GM23248 (cell line): ENCODE results near the gene ZMAT5. TPM values are rescaled to one million over a fixed set of nuclear protein-coding genes. Genes with fewer than 3 reads are reported as not detected.

ENCODE experiments used
- DNase-seq: peaks from one replicate; pipeline ENCODE4 v3.0.0-alpha.2; 2015
- H2AFZ ChIP-seq: fragments of 200-600 bp; sonication (generic); 2 replicates; pipeline ENCODE4 v1.6.1; 2016; ENCODE audit warnings: antibody characterized with exemption
- H3F3A ChIP-seq: fragments of 200-600 bp; sonication (generic); 2 replicates; pipeline ENCODE4 v1.6.1; 2016; ENCODE audit warnings: mild to moderate bottlenecking, antibody characterized with exemption, mixed run types; ENCODE audit not compliant: insufficient read depth
- H3K27ac ChIP-seq: fragments of 200-600 bp; sonication (generic); 2 replicates; pipeline ENCODE4 v1.5.1; 2016; ENCODE audit warnings: mild to moderate bottlenecking
- H3K27me3 ChIP-seq: fragments of 200-600 bp; sonication (generic); replicated peaks from 2 replicates; pipeline ENCODE4 v1.6.1; 2016; ENCODE audit warnings: mild to moderate bottlenecking; ENCODE audit not compliant: insufficient read depth
- H3K36me3 ChIP-seq: fragments of 200-600 bp; sonication (generic); 2 replicates; pipeline ENCODE4 v1.6.1; 2016; ENCODE audit warnings: low read depth, mild to moderate bottlenecking
- H3K4me1 ChIP-seq: fragments of 200-600 bp; sonication (generic); 2 replicates; pipeline ENCODE4 v1.6.1; 2016; ENCODE audit warnings: mild to moderate bottlenecking; ENCODE audit not compliant: insufficient read depth
- H3K4me2 ChIP-seq: fragments of 200-600 bp; sonication (generic); one replicate; pipeline ENCODE4 v1.6.1; 2016; ENCODE audit warnings: mild to moderate bottlenecking; ENCODE audit not compliant: unreplicated experiment
- H3K4me3 ChIP-seq: fragments of 200-600 bp; sonication (generic); 2 replicates; pipeline ENCODE4 v1.5.1; 2016; ENCODE audit warnings: mild to moderate bottlenecking
- H3K79me2 ChIP-seq: fragments of 200-600 bp; sonication (generic); 2 replicates; pipeline ENCODE4 v1.6.1; 2016; ENCODE audit warnings: mild to moderate bottlenecking; ENCODE audit not compliant: insufficient read depth
- H3K9ac ChIP-seq: fragments of 200-600 bp; sonication (generic); 2 replicates; pipeline ENCODE4 v1.6.1; 2016; ENCODE audit warnings: mild to moderate bottlenecking
- H3K9me2 ChIP-seq: fragments of 200-600 bp; sonication (generic); 2 replicates; pipeline ENCODE4 v1.6.1; 2016; ENCODE audit warnings: mixed run types, mild to moderate bottlenecking, moderate library complexity; ENCODE audit not compliant: insufficient read depth
- H3K9me3 ChIP-seq: fragments of 200-600 bp; sonication (generic); one replicate; pipeline ENCODE4 v1.6.1; 2017; ENCODE audit warnings: low read depth
- H4K20me1 ChIP-seq: fragments of 200-600 bp; sonication (generic); 2 replicates; pipeline ENCODE4 v1.6.0; 2016; ENCODE audit not compliant: insufficient read depth
- EZH2 ChIP-seq: fragments of 200-600 bp; sonication (generic); IDR thresholded peaks from 2 replicates; pipeline ENCODE4 v1.6.1; 2018; ENCODE audit warnings: antibody characterized with exemption, mild to moderate bottlenecking; ENCODE audit not compliant: insufficient read depth, poor library complexity, severe bottlenecking
- EZH2phosphoT487 ChIP-seq: fragments of 200-600 bp; sonication (generic); IDR thresholded peaks from 2 replicates; pipeline ENCODE4 v1.6.1; 2018; ENCODE audit warnings: antibody characterized with exemption, moderate library complexity, mild to moderate bottlenecking, low read depth; ENCODE audit not compliant: insufficient read depth
- WGBS, 2 experiments: methylation state at CpG; one replicate each; pipeline ENCODE4 v1.1.6; 2015 to 2017; ENCODE audit warnings: low lambda C conversion rate in 2 of 2, low coverage in 1 of 2; ENCODE audit errors: missing lambda C conversion rate in 2 of 2; 5-methylcytosine and 5-hydroxymethylcytosine counted together
- in situ Hi-C: fragments of 300-500 bp; cut with MboI; formaldehyde crosslinking; loops from 2 replicates; pipeline ENCODE4 v1.15.0; 2020
- polyA plus RNA-seq: library from polyadenylated mRNA; unstranded; fragments of >200 nt; fragmentation: Nextera tagmentation; extraction: Ambion mirVana; gene quantifications from 2 replicates; pipeline ENCODE4 v1.2.1, GENCODE V29; 2016
- total RNA-seq: library from RNA; depleted of rRNA; stranded (reverse); fragments of >200 nt; shearing (Covaris generic); gene quantifications from 2 replicates; pipeline ENCODE4 v1.2.3, GENCODE V29; 2014

ZMAT5 gene
- total and polyA plus RNA-seq, 2 experiments from 2014 or later, result 11.3 to 35.8 TPM

- no peaks in the 10 kb centered on the region for H4K20me1 ChIP-seq
- no peaks in the 10 kb centered on the region for H3K36me3 ChIP-seq
- no peaks in the 10 kb centered on the region for H3F3A ChIP-seq
- H3K9ac ChIP-seq, result no peak overlapping the region
- H3K27me3 ChIP-seq, result peaks cover 25% of the 10 kb centered on the region
- no peak overlapping the region for H3K27ac ChIP-seq
- TF ChIP-seq EZH2phosphoT487 (0 out of 2 replicates have a peak, but pooled peaks have one; percentile 36), EZH2 (peak; percentile 92)
- H3K79me2 ChIP-seq, result no peaks in the 10 kb centered on the region
- H3K4me2 ChIP-seq, result no peak overlapping the region
- no peak overlapping the region for H3K4me3 ChIP-seq
- in situ Hi-C loops, result no loop called here
- no peaks in the 10 kb centered on the region for H3K9me3 ChIP-seq
- no peak overlapping the region for H2AFZ ChIP-seq
- H3K9me2 ChIP-seq, result no peaks in the 10 kb centered on the region
- DNase-seq, result no peak
- no peaks in the 10 kb centered on the region for H3K4me1 ChIP-seq
- WGBS, 2 experiments, result 6 to 9% methylated on average over 19 to 52 of the region's 53 CpGs
Observed at GRCh38 chr22:29720811-29721323, 45.9 kb downstream of the ZMAT5 start.

DNA sequence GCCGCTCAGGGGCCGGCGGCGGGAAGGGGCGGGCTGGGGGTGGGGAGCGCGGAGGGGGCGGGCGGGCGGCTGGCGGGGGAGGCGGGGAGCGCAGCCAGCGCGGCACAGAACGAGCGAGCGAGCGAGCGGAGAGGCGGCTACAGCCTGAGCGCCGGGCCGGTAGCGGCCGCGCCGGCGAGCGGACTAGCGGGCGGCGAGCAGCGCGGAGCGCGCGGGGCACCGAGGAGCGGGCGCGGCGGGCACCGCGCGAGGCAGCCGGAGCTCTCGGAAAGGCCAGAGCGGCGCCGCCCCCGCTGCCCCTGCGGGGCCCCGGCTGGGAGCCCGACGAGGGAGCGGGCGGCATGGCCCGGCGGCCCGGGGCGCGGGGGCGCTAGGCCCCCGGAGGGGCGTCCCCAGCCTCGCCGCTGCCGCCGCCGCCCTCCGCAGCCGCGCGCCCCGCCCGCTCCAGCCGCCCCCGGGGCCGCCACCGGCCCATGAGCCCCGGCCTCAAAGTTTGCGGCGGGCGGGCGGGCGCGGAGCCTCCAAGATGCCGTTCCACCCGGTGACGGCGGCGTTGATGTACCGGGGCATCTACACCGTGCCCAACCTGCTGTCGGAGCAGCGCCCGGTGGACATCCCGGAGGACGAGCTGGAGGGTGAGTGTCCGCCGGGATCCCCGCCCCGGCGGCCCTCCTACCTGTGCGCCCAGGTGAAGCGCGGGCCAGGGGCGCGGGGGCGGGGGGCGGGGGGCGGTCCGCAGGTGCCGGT, 46.7 kb downstream of the ZMAT5 start, which contains the start of gene CABP7:
TSS of gene CABP7 (plus strand) at position 105 of the 747 bp plus-strand sequence. CDS start at position 527, 422 bp downstream.
- Histone ChIP-seq H3K27me3 (peaks cover 25% of the 10 kb centered on the region), H2AFZ (no peak within 1 kb of the TSS), H3K4me3 (no peak within 1 kb of the TSS), H3K79me2 (no peaks in the 10 kb centered on the region), H3K9ac (no peak within 1 kb of the TSS), H3K36me3 (no peaks in the 10 kb centered on the region), H3F3A (no peaks in the 10 kb centered on the region), H3K9me2 (no peaks in the 10 kb centered on the region), H4K20me1 (no peaks in the 10 kb centered on the region), H3K27ac (no peak within 1 kb of the TSS), H3K9me3 (no peaks in the 10 kb centered on the region), H3K4me1 (no peaks in the 10 kb centered on the region), H3K4me2 (no peak within 1 kb of the TSS)
- in situ Hi-C loops, result no loop called here
- WGBS, 2 experiments, result 2 to 4% methylated on average over 16 to 73 of the region's 115 CpGs
- TF ChIP-seq EZH2phosphoT487 (no peak), EZH2 (no peak)
- DNase-seq, result peak; percentile 33

- WGBS, 2 experiments, result 36 to 43% methylated on average over 19 to 24 of the region's 24 CpGs
- in situ Hi-C loops, result no loop called here
- no peaks in the 10 kb centered on the region for H3K9me2 ChIP-seq
Observed at GRCh38 chr22:29718949-29719898, 47.6 kb downstream of the ZMAT5 start.

GRCh38 chr22:29717789-29718188, 49.0 kb downstream of the ZMAT5 start:
- no peak overlapping the region for H3K4me2 ChIP-seq
- no peak for DNase-seq
- WGBS, 2 experiments, result 79 to 85% methylated on average over 11 of the region's 11 CpGs
- no peaks in the 10 kb centered on the region for H4K20me1 ChIP-seq
- TF ChIP-seq EZH2phosphoT487 (no peak), EZH2 (no peak)
- H3F3A ChIP-seq, result no peaks in the 10 kb centered on the region
- H3K27ac ChIP-seq, result no peak overlapping the region
- H3K79me2 ChIP-seq, result no peaks in the 10 kb centered on the region
- H3K36me3 ChIP-seq, result no peaks in the 10 kb centered on the region
- no peak overlapping the region for H3K4me3 ChIP-seq
- H3K9me3 ChIP-seq, result no peaks in the 10 kb centered on the region
- in situ Hi-C loops, result no loop called here
- peaks cover 35% of the 10 kb centered on the region for H3K27me3 ChIP-seq
- no peaks in the 10 kb centered on the region for H3K4me1 ChIP-seq
- no peaks in the 10 kb centered on the region for H3K9me2 ChIP-seq
- no peak overlapping the region for H3K9ac ChIP-seq
- H2AFZ ChIP-seq, result no peak overlapping the region

More at GRCh38 chr22:29718949-29719898, 47.6 kb downstream of the ZMAT5 start:
- H3F3A ChIP-seq, result no peaks in the 10 kb centered on the region
- peaks cover 25% of the 10 kb centered on the region for H3K27me3 ChIP-seq
- H4K20me1 ChIP-seq, result no peaks in the 10 kb centered on the region
- no peak overlapping the region for H3K4me3 ChIP-seq
- no peak overlapping the region for H2AFZ ChIP-seq
- TF ChIP-seq EZH2phosphoT487 (no peak), EZH2 (peak; percentile 76)
- no peak overlapping the region for H3K9ac ChIP-seq
- H3K79me2 ChIP-seq, result no peaks in the 10 kb centered on the region
- no peaks in the 10 kb centered on the region for H3K9me3 ChIP-seq
- no peak overlapping the region for H3K4me2 ChIP-seq
- DNase-seq, result no peak
- H3K27ac ChIP-seq, result no peak overlapping the region
- H3K36me3 ChIP-seq, result no peaks in the 10 kb centered on the region
- H3K4me1 ChIP-seq, result no peaks in the 10 kb centered on the region
